ENCODE measurements around the gene RBFOX2.
"Not testable (repeated sequence)": the region's sequence is repeated elsewhere in the genome, so short reads cannot be mapped to it uniquely, and the experiment has no call there.

The RBFOX2 gene

GRCh38 chr22:36028646-36029405 is at the start of gene RBFOX2:
Gene RBFOX2 (minus strand): TSS chr22:36028824. CDS start chr22:36028425, 399 bp downstream.
- DNase-seq (ENCODE audit: low read depth, low spot score), result peak; percentile 98

- peak; percentile 50 for DNase-seq (ENCODE audit: low read depth, low spot score)
Measured at GRCh38 chr22:36077271-36077670, 48.6 kb upstream of the RBFOX2 start.

- no peak for DNase-seq (ENCODE audit: low read depth, low spot score)
Measured at GRCh38 chr22:36075724-36076123, 47.1 kb upstream of the RBFOX2 start.

GRCh38 chr22:36075230-36075629 is 46.6 kb upstream of the RBFOX2 start:
- no peak for DNase-seq (ENCODE audit: low read depth, low spot score)

GRCh38 chr22:36073476-36073875 is 44.9 kb upstream of the RBFOX2 start:
- no peak for DNase-seq (ENCODE audit: low read depth, low spot score)

- not testable (repeated sequence) for DNase-seq (ENCODE audit: low read depth, low spot score)
Measured at GRCh38 chr22:36070645-36071044, 42.0 kb upstream of the RBFOX2 start.

- DNase-seq (ENCODE audit: low read depth, low spot score), result no peak
Measured at GRCh38 chr22:36069368-36069767, 40.7 kb upstream of the RBFOX2 start.

- DNase-seq (ENCODE audit: low read depth, low spot score), result no peak
Measured at GRCh38 chr22:36068776-36069344, 40.2 kb upstream of the RBFOX2 start.

GRCh38 chr22:36067235-36067558 is 38.6 kb upstream of the RBFOX2 start:
- DNase-seq (ENCODE audit: low read depth, low spot score), result no peak

- peak; percentile 96 for DNase-seq (ENCODE audit: low read depth, low spot score)
Measured at GRCh38 chr22:36065775-36066544, 37.3 kb upstream of the RBFOX2 start.

- no peak for DNase-seq (ENCODE audit: low read depth, low spot score)
Measured at GRCh38 chr22:36065462-36065774, 36.8 kb upstream of the RBFOX2 start.

GRCh38 chr22:36064358-36064757 is 35.7 kb upstream of the RBFOX2 start:
- no peak for DNase-seq (ENCODE audit: low read depth, low spot score)

- DNase-seq (ENCODE audit: low read depth, low spot score), result no peak
Measured at GRCh38 chr22:36056980-36057379, 28.4 kb upstream of the RBFOX2 start.

- peak; percentile 27 for DNase-seq (ENCODE audit: low read depth, low spot score)
Measured at GRCh38 chr22:36055376-36056295, 27.0 kb upstream of the RBFOX2 start.

GRCh38 chr22:36054446-36054845 is 25.8 kb upstream of the RBFOX2 start:
- DNase-seq (ENCODE audit: low read depth, low spot score), result not testable (repeated sequence)

- no peak for DNase-seq (ENCODE audit: low read depth, low spot score)
Measured at GRCh38 chr22:36053242-36054147, 24.9 kb upstream of the RBFOX2 start.

- peak; percentile 35 for DNase-seq (ENCODE audit: low read depth, low spot score)
Measured at GRCh38 chr22:36052505-36052941, 23.9 kb upstream of the RBFOX2 start.

GRCh38 chr22:36049678-36049997 is 21.0 kb upstream of the RBFOX2 start:
- no peak for DNase-seq (ENCODE audit: low read depth, low spot score)

GRCh38 chr22:36048911-36049677 is 20.5 kb upstream of the RBFOX2 start:
- DNase-seq (ENCODE audit: low read depth, low spot score), result no peak

GRCh38 chr22:36044517-36044916 is 15.9 kb upstream of the RBFOX2 start:
- DNase-seq (ENCODE audit: low read depth, low spot score), result not testable (repeated sequence)
